Thyroid gland (tissue), 4 donors: ENCODE results near the gene GPN2.

Source experiments
- POLR2A ChIP-seq, 2 donors: fragments of 450-650 bp; IDR thresholded peaks; one replicate each; pipeline ENCODE4 v1.6.1; 2017; ENCODE audit warnings: antibody characterized with exemption in 2 of 2, mild to moderate bottlenecking in 2 of 2, moderate library complexity in 1 of 2
- TF ChIP-seq, protein P1 (sequence below), 6 experiments: fragments of 200-600 bp in 3 of 6; fragments of 450-650 bp in 3 of 6; sonication (generic) in 3 of 6; IDR thresholded peaks; one replicate each; pipeline ENCODE4 v1.5.1; 2016 to 2019; ENCODE audit warnings: antibody characterized with exemption in 6 of 6, mild to moderate bottlenecking in 2 of 6, inconsistent platforms in 1 of 6, moderate library complexity in 1 of 6

DNA sequence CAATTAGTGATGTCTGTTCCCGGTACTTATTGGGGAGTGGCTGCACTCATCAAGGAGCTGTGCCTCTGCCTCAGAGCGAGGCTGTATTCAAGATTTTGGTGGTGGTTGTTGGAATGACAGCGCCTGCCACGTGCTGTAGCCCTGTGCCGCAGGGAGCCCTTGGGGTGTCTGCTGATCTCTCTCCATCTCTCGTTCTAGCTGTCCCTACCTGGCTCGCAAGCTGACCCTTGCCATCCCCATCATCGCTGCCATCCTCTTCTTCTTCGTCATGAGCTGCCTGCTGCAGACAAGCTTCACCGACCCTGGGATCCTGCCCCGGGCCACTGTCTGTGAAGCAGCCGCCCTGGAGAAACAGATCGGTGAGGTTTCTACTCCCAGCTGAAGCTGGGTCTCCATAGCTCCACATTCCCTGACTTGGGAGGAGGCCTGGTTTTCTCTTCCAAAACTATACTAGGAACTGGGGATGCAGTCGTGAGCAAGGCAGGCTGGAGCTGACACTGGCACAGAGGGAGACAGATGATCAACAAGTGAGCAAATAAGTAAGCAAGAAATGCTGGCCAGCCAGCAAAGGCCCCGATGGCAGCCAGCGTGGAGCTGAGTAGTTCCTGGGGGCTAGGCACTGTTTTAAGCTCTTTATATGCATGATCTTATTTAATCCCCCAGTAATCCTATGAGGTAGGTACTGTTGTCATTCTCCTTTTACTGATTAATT lies 57.7 kb downstream of the GPN2 start:
- TF ChIP-seq, protein P1, sequence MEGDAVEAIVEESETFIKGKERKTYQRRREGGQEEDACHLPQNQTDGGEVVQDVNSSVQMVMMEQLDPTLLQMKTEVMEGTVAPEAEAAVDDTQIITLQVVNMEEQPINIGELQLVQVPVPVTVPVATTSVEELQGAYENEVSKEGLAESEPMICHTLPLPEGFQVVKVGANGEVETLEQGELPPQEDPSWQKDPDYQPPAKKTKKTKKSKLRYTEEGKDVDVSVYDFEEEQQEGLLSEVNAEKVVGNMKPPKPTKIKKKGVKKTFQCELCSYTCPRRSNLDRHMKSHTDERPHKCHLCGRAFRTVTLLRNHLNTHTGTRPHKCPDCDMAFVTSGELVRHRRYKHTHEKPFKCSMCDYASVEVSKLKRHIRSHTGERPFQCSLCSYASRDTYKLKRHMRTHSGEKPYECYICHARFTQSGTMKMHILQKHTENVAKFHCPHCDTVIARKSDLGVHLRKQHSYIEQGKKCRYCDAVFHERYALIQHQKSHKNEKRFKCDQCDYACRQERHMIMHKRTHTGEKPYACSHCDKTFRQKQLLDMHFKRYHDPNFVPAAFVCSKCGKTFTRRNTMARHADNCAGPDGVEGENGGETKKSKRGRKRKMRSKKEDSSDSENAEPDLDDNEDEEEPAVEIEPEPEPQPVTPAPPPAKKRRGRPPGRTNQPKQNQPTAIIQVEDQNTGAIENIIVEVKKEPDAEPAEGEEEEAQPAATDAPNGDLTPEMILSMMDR (IDR thresholded peaks at IDR 0.05), result no peak
- TF ChIP-seq POLR2A (IDR thresholded peaks at IDR 0.05), result no peak
